Panc1 (cell line): Measurements from ENCODE around the gene CUEDC2. TPM values are rescaled to one million over a fixed set of nuclear protein-coding genes. Genes with fewer than 3 reads are reported as not detected.

Experiments
- ATAC-seq: fragments of 200-7000 bp; cut with Tn5 transposase; 2 replicates; pipeline ENCODE4 v1.9.1; 2020; ENCODE audit warnings: mild to moderate bottlenecking, moderate library complexity
- BruUV-seq: library from RNA; stranded (reverse); fragments of 400-500 nt; replicated peaks from 2 replicates; lab custom pipeline; 2021; lab: Mats Ljungman, UMichigan
- CTCF ChIA-PET: fragments of 300-600 bp; sonication (Branson Sonifier 250); formaldehyde crosslinking; loops from one replicate; lab custom pipeline; 2022; ENCODE audit warnings: antibody characterized with exemption; lab: Charles Lee
- POLR2A ChIA-PET: fragments of 300-600 bp; sonication (Branson Sonifier 250); formaldehyde crosslinking; loops from one replicate; lab custom pipeline; 2022; ENCODE audit warnings: antibody characterized with exemption; lab: Charles Lee
- DNase-seq: peaks from one replicate; pipeline ENCODE4 v3.0.0-alpha.2; 2010; ENCODE audit warnings: low read depth, low spot score
- H3K27ac ChIP-seq: 2 replicates; pipeline ENCODE4 v1.5.1; 2011; ENCODE audit warnings: mild to moderate bottlenecking, low read length, inconsistent platforms
- H3K27me3 ChIP-seq: fragments of 200-500 bp; sonication (Bioruptor generic); 2 replicates; pipeline ENCODE4 v1.6.0; 2014; ENCODE audit warnings: low read length, inconsistent platforms; ENCODE audit not compliant: control insufficient read depth, insufficient read depth
- H3K36me3 ChIP-seq: fragments of 200-500 bp; sonication (Bioruptor generic); 2 replicates; pipeline ENCODE4 v1.5.1; 2014; ENCODE audit warnings: inconsistent platforms, mild to moderate bottlenecking, low read length, moderate library complexity; ENCODE audit not compliant: control insufficient read depth, insufficient read depth
- H3K4me1 ChIP-seq: 2 replicates; pipeline ENCODE4 v1.5.1; 2011; ENCODE audit warnings: inconsistent platforms, mild to moderate bottlenecking, low read length, moderate library complexity; ENCODE audit not compliant: control insufficient read depth, insufficient read depth
- H3K4me3 ChIP-seq, 2 experiments: 2 replicates each; pipeline ENCODE4 v1.5.1; 2011 to 2012; ENCODE audit warnings: low read depth in 2 of 2, low read length in 2 of 2, mild to moderate bottlenecking in 2 of 2, inconsistent platforms in 1 of 2, moderate library complexity in 1 of 2
- H3K9me3 ChIP-seq: fragments of 200-500 bp; sonication (Bioruptor generic); 2 replicates; pipeline ENCODE4 v1.5.1; 2014; ENCODE audit warnings: low read depth, mild to moderate bottlenecking, inconsistent platforms, low read length, moderate library complexity; ENCODE audit not compliant: control insufficient read depth, insufficient read depth
- CTCF ChIP-seq: fragments of 450-650 bp; IDR thresholded peaks from 2 replicates; pipeline ENCODE4 v1.5.1; 2017; ENCODE audit warnings: mild to moderate bottlenecking
- POLR2AphosphoS5 ChIP-seq: IDR thresholded peaks from 2 replicates; pipeline ENCODE4 v1.6.1; 2012; ENCODE audit warnings: mild to moderate bottlenecking, low read depth, low read length, moderate library complexity
- REST ChIP-seq, 2 experiments: IDR thresholded peaks; 2 replicates each; pipeline ENCODE4 v1.6.1; 2011 to 2012; ENCODE audit warnings: low read depth in 2 of 2, control low read depth in 1 of 2, low read length in 1 of 2, mild to moderate bottlenecking in 1 of 2, moderate library complexity in 1 of 2; ENCODE audit not compliant: insufficient read depth in 1 of 2
- SIN3A ChIP-seq: IDR thresholded peaks from 2 replicates; pipeline ENCODE4 v1.6.1; 2012; ENCODE audit warnings: low read depth, mild to moderate bottlenecking, low read length, moderate library complexity, borderline replicate concordance; ENCODE audit not compliant: insufficient read depth
- TCF7L2 ChIP-seq: IDR thresholded peaks from 2 replicates; pipeline ENCODE4 v1.6.1; 2011; ENCODE audit warnings: mild to moderate bottlenecking, low read depth, low read length, inconsistent platforms
- in situ Hi-C: cut with HindIII; loops from 2 replicates; pipeline ENCODE4 v1.10.0; 2016; ENCODE audit warnings: low sequenced_read_pairs, low pct_unique_long_range_greater_than_20kb
- intact Hi-C: fragments of 100-400 bp; cut with micrococcal nuclease; formaldehyde crosslinking; loops from one replicate; pipeline ENCODE4 v1.10.0; 2022; ENCODE audit not compliant: unreplicated experiment
- total RNA-seq: library from RNA; stranded (reverse); gene quantifications from one replicate; pipeline ENCODE4 v1.2.1, GENCODE V29; 2021; ENCODE audit not compliant: unreplicated experiment

Gene CUEDC2
- total RNA-seq, 1 experiment from 2014 or later, result 79.3 TPM

DNA sequence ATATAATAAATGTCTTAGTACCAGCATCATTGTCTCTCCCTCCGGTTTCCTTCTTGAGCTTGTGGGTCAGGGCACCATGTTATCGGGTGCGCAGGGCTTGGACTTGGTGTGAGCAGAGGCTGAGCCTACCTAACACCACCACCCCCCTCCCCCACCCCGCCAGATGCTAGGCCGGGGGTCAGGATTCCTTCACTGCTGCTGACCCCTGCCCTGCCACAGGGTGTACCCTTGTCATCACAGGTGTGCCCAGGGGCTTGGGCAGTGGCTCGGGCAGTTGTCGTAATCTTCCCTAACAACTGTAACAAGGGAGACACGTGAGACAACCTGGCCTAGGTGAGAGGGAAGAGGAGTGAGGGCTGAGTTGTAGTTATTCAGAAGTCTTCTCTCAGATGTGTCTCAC lies 49.5 kb downstream of the CUEDC2 start:
- in situ Hi-C loops (no loop called here), intact Hi-C loops (no loop called here)
- Histone ChIP-seq H3K4me1 (no peaks in the 10 kb centered on the region), H3K4me3 (no peak overlapping the region), H3K36me3 (peaks cover 7% of the 10 kb centered on the region; the same call in 1 of the 2 replicates), H3K27me3 (no peaks in the 10 kb centered on the region), H3K9me3 (no peaks in the 10 kb centered on the region), H3K27ac (no peak overlapping the region)
- BruUV-seq, result no TSS peak
- ATAC-seq (no peak), DNase-seq (no peak)
- TF ChIP-seq TCF7L2 (no peak), CTCF (no peak), REST (IDR thresholded peaks at IDR 0.05; ENCODE audit: insufficient read depth in 1 of 2, low read depth in 2 of 2, low read length in 1 of 2) (no peak)
- ChIA-PET POLR2A (no interaction called here), CTCF (no interaction called here)

DNA sequence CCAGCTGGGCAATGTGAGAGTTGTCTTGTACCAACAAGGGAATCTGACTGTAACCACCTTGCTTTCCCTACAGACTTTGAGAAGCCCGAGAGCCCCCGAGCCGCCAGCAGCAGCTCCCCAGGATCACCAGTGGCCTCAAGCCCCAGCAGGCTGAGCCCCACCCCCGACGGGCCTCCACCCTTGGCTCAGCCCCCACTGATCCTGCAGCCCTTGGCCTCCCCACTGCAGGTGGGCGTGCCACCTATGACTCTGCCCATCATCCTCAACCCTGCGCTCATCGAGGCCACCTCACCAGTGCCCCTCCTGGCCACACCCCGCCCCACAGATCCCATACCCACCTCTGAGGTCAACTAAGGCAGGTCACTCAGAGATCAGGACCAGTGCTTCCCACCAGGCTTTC lies 50.4 kb downstream of the CUEDC2 start:
- Histone ChIP-seq H3K4me1 (no peaks in the 10 kb centered on the region), H3K36me3 (peaks cover 7% of the 10 kb centered on the region; the same call in 1 of the 2 replicates), H3K27ac (no peak overlapping the region), H3K9me3 (no peaks in the 10 kb centered on the region), H3K4me3 (no peak overlapping the region), H3K27me3 (no peaks in the 10 kb centered on the region)
- DNase-seq (no peak), ATAC-seq (no peak)
- no peak for TF ChIP-seq POLR2AphosphoS5
- TF ChIP-seq TCF7L2, result no peak
- no peak for TF ChIP-seq REST (IDR thresholded peaks at IDR 0.05; ENCODE audit: insufficient read depth in 1 of 2, low read depth in 2 of 2, low read length in 1 of 2)
- no peak for TF ChIP-seq SIN3A
- no peak for TF ChIP-seq CTCF
- POLR2A ChIA-PET, result interaction anchor here (0.6 kb wide), 2 partner anchors 28 to 55 kb away, joined by 12 to 18 read pairs; no protein-coding TSS in a partner anchor
- intact Hi-C loops (no loop called here), in situ Hi-C loops (no loop called here)
- CTCF ChIA-PET, result interaction anchor here (1.1 kb wide), 1 partner anchor 17 kb away, joined by 10 read pairs; no protein-coding TSS in a partner anchor
- BruUV-seq, result no TSS peak
